ENCODE measurements around the gene SLC9A9. TPM values are rescaled to one million over a fixed set of nuclear protein-coding genes. Genes with fewer than 3 reads are reported as not detected.

The SLC9A9 gene
- total and polyA plus RNA-seq, 10 of the 15 experiments (the other 5 are each of a cell fraction or from before 2014, with no cell fraction given) = 3.5 to 14.2 (median 9.3) TPM

DNA sequence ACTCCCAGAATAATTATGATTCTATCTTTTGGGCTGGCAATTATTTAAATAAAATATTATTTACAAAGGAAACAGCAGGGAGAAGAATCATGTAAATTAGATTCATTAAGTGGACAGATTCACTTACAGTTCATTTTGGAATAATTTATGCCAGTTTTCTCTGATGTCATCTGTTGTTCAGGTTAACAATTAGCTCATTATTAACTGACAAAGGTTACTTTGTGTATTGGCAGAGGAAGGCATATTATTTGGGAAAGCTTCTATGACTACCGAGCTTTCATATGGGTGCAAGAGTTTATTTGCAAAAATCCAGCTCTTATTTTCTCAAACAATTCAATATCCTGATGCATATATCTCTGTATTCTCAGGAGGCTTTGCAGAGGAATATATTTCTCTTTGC is 504.3 kb downstream of the SLC9A9 start:
- Histone ChIP-seq H3K9ac (ENCODE audit: control insufficient read depth, insufficient read depth, low read length) (no peak overlapping the region), H3K4me1 (ENCODE audit: control insufficient read depth, insufficient read depth, low read length) (peaks cover 3% of the 10 kb centered on the region), H3K4me2 (ENCODE audit: control insufficient read depth, insufficient read depth) (no peak overlapping the region), H3K27ac (ENCODE audit: control insufficient read depth, insufficient read depth) (no peak overlapping the region), H3K4me3 (no peak overlapping the region), H3K79me2 (ENCODE audit: control insufficient read depth, insufficient read depth, low read length) (no peaks in the 10 kb centered on the region), H2AFZ (ENCODE audit: control insufficient read depth, low read depth, low read length) (no peak overlapping the region), H3K36me3 (ENCODE audit: control insufficient read depth in 2 of 2, insufficient read depth in 2 of 2, low read length in 1 of 2) (no peaks in the 10 kb centered on the region), H4K20me1 (ENCODE audit: control insufficient read depth, insufficient read depth) (no peaks in the 10 kb centered on the region), H3K27me3 (replicated peaks in 1 of 2; ENCODE audit: control insufficient read depth in 2 of 2, insufficient read depth in 2 of 2, low read length in 1 of 2) (no peaks in the 10 kb centered on the region), H3K9me3 (replicated peaks; ENCODE audit: control insufficient read depth, insufficient read depth, low read length) (no peaks in the 10 kb centered on the region)
- DNase-seq (ENCODE audit: low read depth, low spot score) = no peak
- ChIA-PET POLR2A (no interaction called here), CTCF (interaction anchor here (1.0 kb wide), 1 partner anchor 9 kb away, joined by 3 read pairs; no protein-coding TSS in a partner anchor), RAD21 (ENCODE audit: unreplicated experiment) (no interaction called here), SMC1A (ENCODE audit: uncharacterized antibody, unreplicated experiment) (interaction anchor here (1.4 kb wide), 1 partner anchor 17 kb away, joined by 3 read pairs; no protein-coding TSS in a partner anchor)
- TF ChIP-seq, protein P1, sequence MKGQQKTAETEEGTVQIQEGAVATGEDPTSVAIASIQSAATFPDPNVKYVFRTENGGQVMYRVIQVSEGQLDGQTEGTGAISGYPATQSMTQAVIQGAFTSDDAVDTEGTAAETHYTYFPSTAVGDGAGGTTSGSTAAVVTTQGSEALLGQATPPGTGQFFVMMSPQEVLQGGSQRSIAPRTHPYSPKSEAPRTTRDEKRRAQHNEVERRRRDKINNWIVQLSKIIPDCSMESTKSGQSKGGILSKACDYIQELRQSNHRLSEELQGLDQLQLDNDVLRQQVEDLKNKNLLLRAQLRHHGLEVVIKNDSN (IDR thresholded peaks at IDR 0.05; ENCODE audit: borderline replicate concordance, extremely low read length, insufficient read depth, low read depth, low read length) = no peak
- TF ChIP-seq JUNB (IDR thresholded peaks at IDR 0.05) = no peak
- TF ChIP-seq CBX3 (IDR thresholded peaks at IDR 0.05; ENCODE audit: borderline replicate concordance, low read depth) = no peak
- no peak for TF ChIP-seq NFYB (IDR thresholded peaks at IDR 0.05; ENCODE audit: insufficient read depth, low read depth, low read length)
- TF ChIP-seq SREBF1 (IDR thresholded peaks at IDR 0.05; ENCODE audit: low read length) = no peak
- no peak for TF ChIP-seq STAT3 (IDR thresholded peaks at IDR 0.05; ENCODE audit: low read depth, low read length)
- no peak for TF ChIP-seq EGR1 (IDR thresholded peaks at IDR 0.05; ENCODE audit: borderline replicate concordance in 1 of 2, low read depth in 2 of 2, low read length in 2 of 2)
- TF ChIP-seq SUZ12 (IDR thresholded peaks at IDR 0.05; ENCODE audit: unreplicated experiment) = no peak
- TF ChIP-seq NFXL1 (IDR thresholded peaks at IDR 0.05; ENCODE audit: borderline replicate concordance) = no peak
- TF ChIP-seq, protein P2, sequence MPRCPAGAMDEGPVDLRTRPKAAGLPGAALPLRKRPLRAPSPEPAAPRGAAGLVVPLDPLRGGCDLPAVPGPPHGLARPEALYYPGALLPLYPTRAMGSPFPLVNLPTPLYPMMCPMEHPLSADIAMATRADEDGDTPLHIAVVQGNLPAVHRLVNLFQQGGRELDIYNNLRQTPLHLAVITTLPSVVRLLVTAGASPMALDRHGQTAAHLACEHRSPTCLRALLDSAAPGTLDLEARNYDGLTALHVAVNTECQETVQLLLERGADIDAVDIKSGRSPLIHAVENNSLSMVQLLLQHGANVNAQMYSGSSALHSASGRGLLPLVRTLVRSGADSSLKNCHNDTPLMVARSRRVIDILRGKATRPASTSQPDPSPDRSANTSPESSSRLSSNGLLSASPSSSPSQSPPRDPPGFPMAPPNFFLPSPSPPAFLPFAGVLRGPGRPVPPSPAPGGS (IDR thresholded peaks at IDR 0.05; ENCODE audit: borderline replicate concordance, insufficient read depth, low read depth, low read length, poor library complexity, severe bottlenecking) = no peak
- TF ChIP-seq MTA2 (IDR thresholded peaks at IDR 0.05; ENCODE audit: low read depth) = no peak
- TF ChIP-seq SRF (IDR thresholded peaks at IDR 0.05; ENCODE audit: low read depth in 2 of 2, low read length in 2 of 2) = no peak
- no peak for TF ChIP-seq IRF4 (IDR thresholded peaks at IDR 0.05; ENCODE audit: low read depth, low read length)
- no peak for FAIRE-seq
- BruUV-seq (replicated peaks) = no TSS peak
- ATAC-seq = no peak
- in situ Hi-C loops (cut with MboI) = no loop called here
- 100% methylated on average over 1 of the region's 1 CpG for WGBS (ENCODE audit: insufficient coverage, insufficient replicate concordance, low lambda C conversion rate, missing lambda C conversion rate)
- intact Hi-C loops (cut with micrococcal nuclease; ENCODE audit: unreplicated experiment) = no loop called here
